ENCODE measurements around the gene LRRC8D.

The LRRC8D gene

GRCh38 chr1:89872567-89872966 is 51.7 kb downstream of the LRRC8D start:
- no peak for FAIRE-seq

GRCh38 chr1:89873288-89873687 is 52.5 kb downstream of the LRRC8D start:
- FAIRE-seq: no peak

DNA sequence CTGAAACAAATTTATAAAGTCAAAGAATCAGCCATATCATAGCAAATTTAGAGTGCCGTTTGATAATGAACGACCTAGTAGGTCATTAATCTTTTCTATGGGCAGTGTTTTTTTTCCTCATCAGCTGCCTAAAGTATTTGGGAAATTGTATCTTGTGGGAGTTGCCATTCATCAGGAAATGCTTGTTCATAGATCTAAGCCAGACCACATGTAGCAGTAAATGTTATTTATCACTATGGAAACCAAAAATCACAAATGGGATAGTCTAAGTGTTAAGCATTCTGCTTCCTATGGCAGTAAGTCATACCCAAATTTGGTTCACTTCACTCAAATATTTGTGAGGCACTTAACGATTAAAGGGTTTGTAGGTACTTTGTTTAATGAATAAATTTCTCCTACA is 52.9 kb downstream of the LRRC8D start:
- FAIRE-seq: peak; percentile 70

GRCh38 chr1:89876463-89876862 is 55.6 kb downstream of the LRRC8D start:
- no peak for FAIRE-seq

DNA sequence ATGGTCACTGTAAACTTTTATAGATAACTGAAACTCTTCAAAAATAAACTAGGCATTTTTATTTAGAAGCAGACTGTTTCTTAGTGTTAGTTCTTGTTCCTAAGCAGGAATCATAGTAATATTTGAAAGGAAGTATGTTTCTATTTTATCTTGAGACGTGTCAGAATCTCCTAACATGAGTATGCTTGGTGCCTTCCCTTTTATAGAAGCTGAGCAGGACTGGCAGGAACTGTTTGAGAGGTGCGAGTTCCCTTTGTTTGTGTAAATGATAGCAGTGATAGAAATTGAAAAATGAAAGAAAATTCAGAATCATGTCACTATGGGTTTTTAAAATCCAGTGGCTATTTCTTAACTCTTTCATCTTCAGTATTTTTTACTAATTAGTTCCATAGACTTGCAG is 56.9 kb downstream of the LRRC8D start:
- FAIRE-seq: no peak

- FAIRE-seq: no peak
These were observed 57.4 kb downstream of the LRRC8D start for GRCh38 chr1:89878256-89878655.

- FAIRE-seq: no peak
These were observed 59.8 kb downstream of the LRRC8D start for GRCh38 chr1:89880679-89881078.

GRCh38 chr1:89881415-89882058 is 60.7 kb downstream of the LRRC8D start:
- FAIRE-seq: no peak

GRCh38 chr1:89882348-89883029 is 61.7 kb downstream of the LRRC8D start:
- no peak for FAIRE-seq

DNA sequence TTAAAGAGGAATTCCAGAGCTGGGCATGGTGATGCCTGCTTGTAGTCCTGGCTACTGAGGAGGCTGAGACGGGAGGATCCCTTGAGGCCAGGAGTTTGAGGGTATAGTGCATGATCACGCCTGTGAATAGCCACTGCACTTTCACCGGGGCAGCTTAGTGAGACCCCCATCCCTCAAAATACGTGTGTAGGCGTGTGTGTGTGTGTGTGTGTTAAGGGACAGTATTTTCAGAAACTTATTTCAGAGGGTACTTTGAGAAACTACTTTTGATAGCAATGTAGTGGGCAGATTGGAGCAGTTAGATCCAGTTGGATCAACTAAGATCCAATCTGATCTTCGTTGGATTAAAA is 62.2 kb downstream of the LRRC8D start:
- FAIRE-seq: no peak

GRCh38 chr1:89884718-89885596 is 64.1 kb downstream of the LRRC8D start:
- FAIRE-seq: no peak

DNA sequence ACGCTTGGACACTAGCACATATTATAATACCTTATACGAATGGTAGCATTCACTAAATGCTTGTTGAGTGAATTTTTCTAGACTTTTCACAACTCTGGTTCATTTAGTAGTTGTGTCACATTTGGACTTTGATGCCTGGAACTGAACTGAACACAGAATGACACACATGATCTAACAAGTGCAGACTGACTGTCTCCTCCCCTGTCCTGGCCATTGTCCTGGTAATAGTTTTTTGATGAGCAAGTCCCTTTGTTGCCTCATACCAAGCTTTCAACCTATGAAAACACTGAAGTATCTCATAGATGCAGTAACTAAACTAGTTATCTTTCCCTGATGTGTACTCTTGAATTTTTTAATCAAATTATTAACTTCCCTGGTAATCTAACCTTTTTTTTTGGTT is 66.4 kb downstream of the LRRC8D start:
- FAIRE-seq: no peak

GRCh38 chr1:89887713-89888112 is 66.9 kb downstream of the LRRC8D start:
- no peak for FAIRE-seq

DNA sequence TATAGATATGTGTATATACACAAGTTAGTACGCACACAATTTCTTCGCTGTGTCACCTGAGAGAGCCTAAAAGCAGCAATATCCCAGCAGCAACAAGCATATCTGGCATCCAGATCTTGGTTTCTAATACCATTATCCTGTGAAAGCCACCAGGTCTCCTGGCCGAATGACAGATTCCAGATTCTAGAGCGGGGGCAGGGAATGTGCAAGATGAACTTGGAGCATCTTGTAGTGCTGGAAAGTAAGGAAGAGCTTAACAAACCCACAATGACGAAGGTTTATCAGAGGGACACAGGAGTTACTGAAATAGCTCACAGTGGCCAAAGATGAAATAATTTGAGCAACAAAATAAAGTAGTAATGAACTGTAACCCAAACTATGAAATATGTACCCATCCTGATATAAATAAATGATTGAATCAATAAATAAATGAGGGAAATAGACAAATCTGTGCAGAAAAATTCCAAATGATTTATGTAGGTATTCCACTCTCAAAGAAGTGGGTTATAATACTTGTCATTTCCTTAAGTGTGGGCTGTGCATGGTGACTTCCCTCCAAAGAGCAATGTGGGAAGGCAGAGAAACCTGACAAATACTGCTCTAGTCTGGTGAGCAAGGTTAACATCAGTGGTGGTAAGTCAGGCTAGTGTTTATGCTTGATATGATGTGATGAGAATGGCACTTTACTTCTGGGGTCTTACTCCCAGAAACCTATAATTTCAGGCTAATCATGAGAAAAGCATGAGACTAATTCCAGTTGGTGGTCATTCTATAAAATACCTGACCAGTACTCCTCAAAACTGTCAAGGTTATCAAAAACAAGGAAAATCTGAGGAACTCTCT is 67.9 kb downstream of the LRRC8D start:
- no peak for FAIRE-seq

GRCh38 chr1:89889323-89889615 is 68.4 kb downstream of the LRRC8D start:
- FAIRE-seq: no peak

- FAIRE-seq: no peak
These were observed 69.4 kb downstream of the LRRC8D start for GRCh38 chr1:89890085-89890752.

DNA sequence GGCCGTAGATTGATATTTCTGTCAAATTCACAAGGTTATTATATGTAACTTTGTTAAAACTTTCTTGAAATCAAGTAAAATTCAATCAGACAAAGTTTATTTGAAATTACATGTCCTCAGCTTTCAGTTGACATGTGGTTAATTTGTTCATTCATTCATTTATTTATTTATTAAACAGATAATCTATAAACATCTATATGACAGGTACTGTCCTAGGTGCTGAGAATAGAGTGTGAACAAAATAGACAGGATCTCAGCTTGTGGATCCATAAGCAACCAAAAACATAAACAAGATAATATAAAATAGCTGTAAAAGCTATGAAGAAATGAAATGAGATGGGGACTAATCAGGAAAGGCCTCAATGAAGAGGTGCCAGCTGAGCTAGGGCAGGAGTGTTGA is 72.0 kb downstream of the LRRC8D start:
- FAIRE-seq: no peak

- no peak for FAIRE-seq
These were observed 73.7 kb downstream of the LRRC8D start for GRCh38 chr1:89894210-89895201.

GRCh38 chr1:89896105-89896942 is 75.5 kb downstream of the LRRC8D start:
- FAIRE-seq: no peak

Data from islet of Langerhans (tissue), 1 donor.